Esophagus squamous epithelium (tissue), 4 donors: Measurements from ENCODE around the gene PIK3CB.

Source experiments
- CTCF ChIP-seq, 6 experiments: fragments of 450-650 bp in 4 of 6; fragments of 200-600 bp in 2 of 6; sonication (generic) in 2 of 6; IDR thresholded peaks; one replicate each; pipeline ENCODE4 v1.5.1; 2016 to 2019; ENCODE audit warnings: antibody characterized with exemption in 6 of 6, mild to moderate bottlenecking in 4 of 6, moderate library complexity in 4 of 6
- POLR2A ChIP-seq, 4 donors: fragments of 450-650 bp; IDR thresholded peaks; one replicate each; pipeline ENCODE4 v1.6.1; 2017; ENCODE audit warnings: antibody characterized with exemption in 4 of 4, mild to moderate bottlenecking in 4 of 4, moderate library complexity in 3 of 4

- no peak for TF ChIP-seq CTCF (IDR thresholded peaks at IDR 0.05)
- TF ChIP-seq POLR2A (IDR thresholded peaks at IDR 0.05) = no peak
Measured at GRCh38 chr3:138879541-138880380, 45.0 kb upstream of the PIK3CB start.
